ENCODE data around the gene KCNRG.
"Not testable (repeated sequence)": the region's sequence is repeated elsewhere in the genome, so short reads cannot be mapped to it uniquely, and the experiment has no call there.

Gene KCNRG

GRCh38 chr13:50037788-50038187, 22.5 kb downstream of the KCNRG start:
- Histone ChIP-seq H3K27me3 (ENCODE audit: control insufficient read depth, insufficient read depth, low read length, poor library complexity, severe bottlenecking) (no peaks in the 10 kb centered on the region), H3K36me3 (ENCODE audit: control insufficient read depth, insufficient read depth, low read length) (no peaks in the 10 kb centered on the region), H3K9me3 (ENCODE audit: control insufficient read depth, low read length) (no peaks in the 10 kb centered on the region), H3K4me3 (ENCODE audit: insufficient read depth, low read depth, low read length) (no peak overlapping the region), H3K4me1 (ENCODE audit: control insufficient read depth, insufficient read depth, low read length) (no peaks in the 10 kb centered on the region), H3K27ac (ENCODE audit: insufficient read depth, low read depth, low read length, poor library complexity, severe bottlenecking) (no peak overlapping the region)

GRCh38 chr13:50038266-50038665, 23.0 kb downstream of the KCNRG start:
- WGBS, 2 experiments = 92 to 97% methylated on average over 6 of the region's 6 CpGs
- Histone ChIP-seq H3K27ac (ENCODE audit: insufficient read depth, low read depth, low read length, poor library complexity, severe bottlenecking) (no peak overlapping the region), H3K9me3 (ENCODE audit: control insufficient read depth, low read length) (no peaks in the 10 kb centered on the region), H3K36me3 (ENCODE audit: control insufficient read depth, insufficient read depth, low read length) (no peaks in the 10 kb centered on the region), H3K4me1 (ENCODE audit: control insufficient read depth, insufficient read depth, low read length) (no peaks in the 10 kb centered on the region), H3K4me3 (ENCODE audit: insufficient read depth, low read depth, low read length) (no peak overlapping the region), H3K27me3 (ENCODE audit: control insufficient read depth, insufficient read depth, low read length, poor library complexity, severe bottlenecking) (no peaks in the 10 kb centered on the region)

- no peaks in the 10 kb centered on the region for H3K27me3 ChIP-seq (ENCODE audit: control insufficient read depth, insufficient read depth, low read length, poor library complexity, severe bottlenecking)
- WGBS, 2 experiments = 91 to 94% methylated on average over 4 of the region's 4 CpGs
- no peaks in the 10 kb centered on the region for H3K4me1 ChIP-seq (ENCODE audit: control insufficient read depth, insufficient read depth, low read length)
- no peak overlapping the region for H3K27ac ChIP-seq (ENCODE audit: insufficient read depth, low read depth, low read length, poor library complexity, severe bottlenecking)
- no peak overlapping the region for H3K4me3 ChIP-seq (ENCODE audit: insufficient read depth, low read depth, low read length)
- H3K9me3 ChIP-seq (ENCODE audit: control insufficient read depth, low read length) = no peaks in the 10 kb centered on the region
- H3K36me3 ChIP-seq (ENCODE audit: control insufficient read depth, insufficient read depth, low read length) = no peaks in the 10 kb centered on the region
These were observed 37.2 kb downstream of the KCNRG start for GRCh38 chr13:50052478-50052877.

GRCh38 chr13:50053844-50054243, 38.6 kb downstream of the KCNRG start:
- WGBS, 2 experiments = 100% methylated on average over 1 of the region's 1 CpG; no CpG with 5 or more reads in 1 of the 2 experiments
- H3K9me3 ChIP-seq (ENCODE audit: control insufficient read depth, low read length) = no peaks in the 10 kb centered on the region
- no peaks in the 10 kb centered on the region for H3K27me3 ChIP-seq (ENCODE audit: control insufficient read depth, insufficient read depth, low read length, poor library complexity, severe bottlenecking)
- no peaks in the 10 kb centered on the region for H3K36me3 ChIP-seq (ENCODE audit: control insufficient read depth, insufficient read depth, low read length)
- H3K4me3 ChIP-seq (ENCODE audit: insufficient read depth, low read depth, low read length) = no peak overlapping the region
- no peak overlapping the region for H3K27ac ChIP-seq (ENCODE audit: insufficient read depth, low read depth, low read length, poor library complexity, severe bottlenecking)
- no peaks in the 10 kb centered on the region for H3K4me1 ChIP-seq (ENCODE audit: control insufficient read depth, insufficient read depth, low read length)

- H3K27me3 ChIP-seq (ENCODE audit: control insufficient read depth, insufficient read depth, low read length, poor library complexity, severe bottlenecking) = no peaks in the 10 kb centered on the region
- no peak overlapping the region for H3K4me3 ChIP-seq (ENCODE audit: insufficient read depth, low read depth, low read length)
- no peak overlapping the region for H3K27ac ChIP-seq (ENCODE audit: insufficient read depth, low read depth, low read length, poor library complexity, severe bottlenecking)
- H3K9me3 ChIP-seq (ENCODE audit: control insufficient read depth, low read length) = no peaks in the 10 kb centered on the region
- H3K4me1 ChIP-seq (ENCODE audit: control insufficient read depth, insufficient read depth, low read length) = no peaks in the 10 kb centered on the region
- WGBS, 2 experiments = 88 to 89% methylated on average over 1 of the region's 1 CpG
- H3K36me3 ChIP-seq (ENCODE audit: control insufficient read depth, insufficient read depth, low read length) = no peaks in the 10 kb centered on the region
These were observed 40.2 kb downstream of the KCNRG start for GRCh38 chr13:50055454-50055853.

- Histone ChIP-seq H3K27me3 (ENCODE audit: control insufficient read depth, insufficient read depth, low read length, poor library complexity, severe bottlenecking) (no peaks in the 10 kb centered on the region), H3K4me3 (ENCODE audit: insufficient read depth, low read depth, low read length) (no peak overlapping the region), H3K27ac (ENCODE audit: insufficient read depth, low read depth, low read length, poor library complexity, severe bottlenecking) (no peak overlapping the region), H3K4me1 (ENCODE audit: control insufficient read depth, insufficient read depth, low read length) (no peaks in the 10 kb centered on the region), H3K9me3 (ENCODE audit: control insufficient read depth, low read length) (no peaks in the 10 kb centered on the region), H3K36me3 (ENCODE audit: control insufficient read depth, insufficient read depth, low read length) (no peaks in the 10 kb centered on the region)
- no CpG with 5 or more reads among the region's 1 CpG for WGBS, 2 experiments
These were observed 45.5 kb downstream of the KCNRG start for GRCh38 chr13:50060718-50061117.

GRCh38 chr13:50062336-50062735, 47.1 kb downstream of the KCNRG start:
- not testable (repeated sequence) for H3K9me3 ChIP-seq (ENCODE audit: control insufficient read depth, low read length); H3K36me3 ChIP-seq (ENCODE audit: control insufficient read depth, insufficient read depth, low read length); H3K4me1 ChIP-seq (ENCODE audit: control insufficient read depth, insufficient read depth, low read length); H3K27me3 ChIP-seq (ENCODE audit: control insufficient read depth, insufficient read depth, low read length, poor library complexity, severe bottlenecking); H3K4me3 ChIP-seq (ENCODE audit: insufficient read depth, low read depth, low read length); H3K27ac ChIP-seq (ENCODE audit: insufficient read depth, low read depth, low read length, poor library complexity, severe bottlenecking)
- WGBS, 2 experiments = 94 to 98% methylated on average over 6 of the region's 7 CpGs

GRCh38 chr13:50065712-50066111, 50.5 kb downstream of the KCNRG start:
- no peaks in the 10 kb centered on the region for H3K27me3 ChIP-seq (ENCODE audit: control insufficient read depth, insufficient read depth, low read length, poor library complexity, severe bottlenecking)
- H3K9me3 ChIP-seq (ENCODE audit: control insufficient read depth, low read length) = no peaks in the 10 kb centered on the region
- H3K36me3 ChIP-seq (ENCODE audit: control insufficient read depth, insufficient read depth, low read length) = peaks cover 12% of the 10 kb centered on the region
- H3K4me1 ChIP-seq (ENCODE audit: control insufficient read depth, insufficient read depth, low read length) = no peaks in the 10 kb centered on the region
- WGBS, 2 experiments = 91 to 100% methylated on average over 1 of the region's 1 CpG
- no peak overlapping the region for H3K4me3 ChIP-seq (ENCODE audit: insufficient read depth, low read depth, low read length)
- H3K27ac ChIP-seq (ENCODE audit: insufficient read depth, low read depth, low read length, poor library complexity, severe bottlenecking) = no peak overlapping the region

- H3K27me3 ChIP-seq (ENCODE audit: control insufficient read depth, insufficient read depth, low read length, poor library complexity, severe bottlenecking) = no peaks in the 10 kb centered on the region
- no peak overlapping the region for H3K27ac ChIP-seq (ENCODE audit: insufficient read depth, low read depth, low read length, poor library complexity, severe bottlenecking)
- H3K4me1 ChIP-seq (ENCODE audit: control insufficient read depth, insufficient read depth, low read length) = no peaks in the 10 kb centered on the region
- H3K36me3 ChIP-seq (ENCODE audit: control insufficient read depth, insufficient read depth, low read length) = peaks cover 12% of the 10 kb centered on the region
- H3K9me3 ChIP-seq (ENCODE audit: control insufficient read depth, low read length) = no peaks in the 10 kb centered on the region
- no peak overlapping the region for H3K4me3 ChIP-seq (ENCODE audit: insufficient read depth, low read depth, low read length)
These were observed 53.3 kb downstream of the KCNRG start for GRCh38 chr13:50068508-50068907.

- WGBS, 2 experiments = 100% methylated on average over 1 of the region's 1 CpG; no CpG with 5 or more reads in 1 of the 2 experiments
- H3K36me3 ChIP-seq (ENCODE audit: control insufficient read depth, insufficient read depth, low read length) = peaks cover 12% of the 10 kb centered on the region
- no peaks in the 10 kb centered on the region for H3K9me3 ChIP-seq (ENCODE audit: control insufficient read depth, low read length)
- no peaks in the 10 kb centered on the region for H3K27me3 ChIP-seq (ENCODE audit: control insufficient read depth, insufficient read depth, low read length, poor library complexity, severe bottlenecking)
- H3K4me3 ChIP-seq (ENCODE audit: insufficient read depth, low read depth, low read length) = no peak overlapping the region
- H3K4me1 ChIP-seq (ENCODE audit: control insufficient read depth, insufficient read depth, low read length) = no peaks in the 10 kb centered on the region
- H3K27ac ChIP-seq (ENCODE audit: insufficient read depth, low read depth, low read length, poor library complexity, severe bottlenecking) = no peak overlapping the region
These were observed 54.0 kb downstream of the KCNRG start for GRCh38 chr13:50069261-50069660.

GRCh38 chr13:50070186-50070585, 54.9 kb downstream of the KCNRG start:
- Histone ChIP-seq H3K9me3 (ENCODE audit: control insufficient read depth, low read length) (no peaks in the 10 kb centered on the region), H3K4me3 (ENCODE audit: insufficient read depth, low read depth, low read length) (no peak overlapping the region), H3K4me1 (ENCODE audit: control insufficient read depth, insufficient read depth, low read length) (no peaks in the 10 kb centered on the region), H3K27me3 (ENCODE audit: control insufficient read depth, insufficient read depth, low read length, poor library complexity, severe bottlenecking) (no peaks in the 10 kb centered on the region), H3K36me3 (ENCODE audit: control insufficient read depth, insufficient read depth, low read length) (peaks cover 12% of the 10 kb centered on the region), H3K27ac (ENCODE audit: insufficient read depth, low read depth, low read length, poor library complexity, severe bottlenecking) (no peak overlapping the region)

Data from ectodermal cell (in vitro differentiated cells).